Activated CD4-positive, alpha-beta T cell treated with anti-CD3 and anti-CD28 coated beads, Interleukin-2, amount 10 ng/mL, durations not matched to agents 7 days and 5 days (primary cell): ENCODE data around the gene CCNC. TPM values are rescaled to one million over a fixed set of nuclear protein-coding genes. Genes with fewer than 3 reads are reported as not detected.

Experiments used
- CTCF ChIA-PET: fragments of 350-600 bp; sonication (Branson Sonifier 250); formaldehyde crosslinking; loops from one replicate; lab custom pipeline; 2021; ENCODE audit warnings: antibody characterized with exemption; lab: Charles Lee
- POLR2A ChIA-PET: fragments of 350-600 bp; sonication (Branson Sonifier 250); formaldehyde crosslinking; loops from one replicate; lab custom pipeline; 2021; ENCODE audit warnings: antibody characterized with exemption; lab: Charles Lee
- DNase-seq: peaks from one replicate; pipeline ENCODE4 v3.0.0-alpha.2; 2020
- H3K27ac Mint-ChIP-seq: one replicate; pipeline ENCODE4 v1.8.0; 2021; ENCODE audit warnings: mild to moderate bottlenecking, moderate library complexity, mixed read lengths
- H3K27me3 Mint-ChIP-seq: one replicate; pipeline ENCODE4 v1.8.0; 2021; ENCODE audit warnings: mixed read lengths
- H3K36me3 Mint-ChIP-seq: one replicate; pipeline ENCODE4 v1.8.0; 2021; ENCODE audit warnings: low read depth, mixed read lengths
- H3K4me1 Mint-ChIP-seq: one replicate; pipeline ENCODE4 v1.8.0; 2021; ENCODE audit warnings: mixed read lengths
- H3K4me3 Mint-ChIP-seq: one replicate; pipeline ENCODE4 v1.8.0; 2021; ENCODE audit warnings: mild to moderate bottlenecking, moderate library complexity, mixed read lengths
- H3K9me3 Mint-ChIP-seq: one replicate; pipeline ENCODE4 v1.8.0; 2021; ENCODE audit warnings: mixed read lengths
- total RNA-seq, 2 experiments: library from RNA; stranded (reverse); gene quantifications; one replicate each; pipeline ENCODE4 v1.2.3, GENCODE V29; 2021

CCNC gene
- total RNA-seq, 2 experiments from 2014 or later, result 29.3 to 34.8 TPM

GRCh38 chr6:99559057-99559456 lies 9.4 kb downstream of the CCNC start:
- DNase-seq, result no peak
- CTCF ChIA-PET, result no interaction called here
- no peak overlapping the region for H3K27ac Mint-ChIP-seq
- H3K36me3 Mint-ChIP-seq, result peaks cover 36% of the 10 kb centered on the region
- POLR2A ChIA-PET, result no interaction called here
- H3K4me3 Mint-ChIP-seq, result no peak overlapping the region
- no peaks in the 10 kb centered on the region for H3K27me3 Mint-ChIP-seq
- peaks cover 2% of the 10 kb centered on the region for H3K4me1 Mint-ChIP-seq
- H3K9me3 Mint-ChIP-seq, result no peaks in the 10 kb centered on the region

GRCh38 chr6:99553888-99554287 lies 14.6 kb downstream of the CCNC start:
- no peak for DNase-seq
- Mint-ChIP-seq H3K9me3 (no peaks in the 10 kb centered on the region), H3K4me1 (no peaks in the 10 kb centered on the region), H3K27me3 (no peaks in the 10 kb centered on the region), H3K4me3 (no peak overlapping the region), H3K27ac (no peak overlapping the region), H3K36me3 (peaks cover 40% of the 10 kb centered on the region)
- ChIA-PET CTCF (no interaction called here), POLR2A (no interaction called here)

DNA sequence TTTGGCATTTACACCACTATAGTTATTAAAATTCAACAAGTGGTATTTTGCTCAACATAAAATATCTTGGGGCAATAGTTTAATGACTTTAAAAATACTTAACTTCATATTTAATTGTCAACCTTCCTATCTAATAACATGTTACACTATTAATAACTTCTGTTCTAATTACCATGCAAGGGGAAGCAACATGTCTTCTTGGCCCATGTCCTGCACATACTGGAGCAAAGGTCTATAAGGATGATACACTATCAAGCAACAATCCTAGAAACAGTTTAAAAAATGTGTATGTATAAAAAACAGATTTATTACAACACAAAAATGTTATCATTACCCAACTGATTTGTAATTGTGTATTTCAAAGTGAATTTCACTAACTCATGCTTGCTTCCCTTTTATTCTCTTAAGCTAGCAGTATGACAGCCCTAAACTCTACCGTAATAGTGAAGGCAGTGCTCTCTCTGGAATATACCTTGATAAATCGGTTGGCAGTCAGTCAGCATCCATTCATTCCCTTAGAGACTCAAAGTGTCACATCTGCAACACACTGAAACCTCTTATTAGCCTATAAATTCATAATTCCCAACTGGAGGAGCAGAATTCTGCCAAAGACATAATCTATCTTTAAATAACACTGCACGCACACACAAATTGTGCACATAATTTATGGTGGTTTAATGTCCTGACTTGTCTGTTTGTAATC lies 18.3 kb downstream of the CCNC start:
- Mint-ChIP-seq H3K27ac (no peak overlapping the region), H3K27me3 (no peaks in the 10 kb centered on the region), H3K36me3 (peaks cover 38% of the 10 kb centered on the region), H3K4me1 (no peaks in the 10 kb centered on the region), H3K4me3 (no peak overlapping the region), H3K9me3 (no peaks in the 10 kb centered on the region)
- DNase-seq, result no peak
- POLR2A ChIA-PET, result no interaction called here
- CTCF ChIA-PET, result interaction anchor here (0.7 kb wide), 1 partner anchor 14 kb away, joined by 3 read pairs; no protein-coding TSS in a partner anchor

DNA sequence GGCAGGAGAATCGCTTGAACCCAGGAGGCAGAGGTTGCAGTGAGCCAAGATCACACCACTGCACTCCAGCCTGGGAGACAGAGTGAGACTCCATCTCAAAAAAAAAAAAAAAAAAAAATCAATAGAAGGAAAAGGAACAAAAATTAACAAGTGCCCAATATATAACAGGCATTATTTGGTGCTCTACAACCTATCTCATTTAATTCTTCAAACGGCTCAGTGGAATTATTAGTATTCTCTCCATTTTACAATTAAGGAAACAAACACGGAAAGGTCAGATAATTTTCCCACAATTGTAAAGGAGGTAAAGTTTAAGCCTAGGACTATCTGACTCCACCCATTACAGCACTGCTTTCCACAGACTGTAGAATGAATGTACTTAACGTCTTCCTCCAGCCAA lies 19.8 kb downstream of the CCNC start:
- Mint-ChIP-seq H3K9me3 (no peaks in the 10 kb centered on the region), H3K36me3 (peaks cover 34% of the 10 kb centered on the region), H3K27ac (no peak overlapping the region), H3K4me1 (no peaks in the 10 kb centered on the region), H3K4me3 (no peak overlapping the region), H3K27me3 (no peaks in the 10 kb centered on the region)
- POLR2A ChIA-PET, result no interaction called here
- DNase-seq, result no peak
- CTCF ChIA-PET, result no interaction called here

DNA sequence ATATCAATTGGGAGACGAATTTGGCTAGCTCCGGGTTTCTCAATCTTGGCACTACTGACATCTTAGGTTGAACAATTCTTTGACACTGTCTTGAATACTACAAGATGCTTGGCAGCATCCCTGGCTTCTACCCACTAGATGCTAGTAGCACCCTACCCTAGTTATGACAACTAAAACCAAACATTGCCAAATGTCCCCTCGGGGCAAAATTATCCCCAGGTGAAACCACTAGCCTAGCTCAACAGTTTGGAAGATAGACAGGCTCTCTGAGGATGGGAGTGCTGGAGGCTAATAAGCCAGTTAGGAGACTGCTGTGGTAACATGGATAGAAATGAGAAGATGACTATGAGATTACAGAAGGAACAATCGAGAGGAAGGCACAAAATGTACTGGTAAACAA lies 20.9 kb downstream of the CCNC start:
- no peaks in the 10 kb centered on the region for H3K27me3 Mint-ChIP-seq
- no peak overlapping the region for H3K4me3 Mint-ChIP-seq
- H3K36me3 Mint-ChIP-seq, result peaks cover 38% of the 10 kb centered on the region
- no peak overlapping the region for H3K27ac Mint-ChIP-seq
- no peak for DNase-seq
- CTCF ChIA-PET, result interaction anchor here (0.5 to 1.3 kb wide), 3 partner anchors 15 to 658 kb away, joined by 3 to 4 read pairs (median 3); partner anchors contain the start of gene CCNC
- no peaks in the 10 kb centered on the region for H3K4me1 Mint-ChIP-seq
- no peaks in the 10 kb centered on the region for H3K9me3 Mint-ChIP-seq
- POLR2A ChIA-PET, result no interaction called here

GRCh38 chr6:99545442-99545841 lies 23.0 kb downstream of the CCNC start:
- Mint-ChIP-seq H3K36me3 (peaks cover 46% of the 10 kb centered on the region), H3K9me3 (no peaks in the 10 kb centered on the region), H3K27ac (no peak overlapping the region), H3K4me1 (no peaks in the 10 kb centered on the region), H3K4me3 (no peak overlapping the region), H3K27me3 (no peaks in the 10 kb centered on the region)
- no peak for DNase-seq
- ChIA-PET CTCF (no interaction called here), POLR2A (no interaction called here)

DNA sequence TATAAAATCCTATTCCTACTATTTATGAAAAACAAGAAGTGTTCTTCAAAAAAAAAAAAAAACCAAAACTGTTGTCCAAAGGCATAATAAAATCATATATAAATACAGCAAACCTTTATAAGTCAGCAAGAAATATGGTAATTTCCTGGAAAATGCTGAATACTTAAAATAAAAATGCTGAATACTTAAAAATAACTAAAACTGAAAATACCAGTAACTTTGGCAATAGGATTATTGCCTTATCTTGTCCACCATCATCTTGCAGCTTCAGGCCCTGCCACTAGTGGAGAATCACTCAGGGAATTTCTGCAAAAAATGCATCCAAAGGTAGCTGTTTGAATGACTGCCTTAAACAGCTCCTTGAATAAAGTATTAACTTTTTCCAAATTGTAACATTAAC lies 24.5 kb downstream of the CCNC start:
- no peaks in the 10 kb centered on the region for H3K27me3 Mint-ChIP-seq
- no peak overlapping the region for H3K27ac Mint-ChIP-seq
- H3K4me3 Mint-ChIP-seq, result no peak overlapping the region
- DNase-seq, result no peak
- ChIA-PET POLR2A (no interaction called here), CTCF (no interaction called here)
- no peaks in the 10 kb centered on the region for H3K9me3 Mint-ChIP-seq
- peaks cover 41% of the 10 kb centered on the region for H3K36me3 Mint-ChIP-seq
- no peaks in the 10 kb centered on the region for H3K4me1 Mint-ChIP-seq

- Mint-ChIP-seq H3K27ac (no peak overlapping the region), H3K4me1 (no peaks in the 10 kb centered on the region), H3K36me3 (peaks cover 11% of the 10 kb centered on the region), H3K4me3 (no peak overlapping the region), H3K9me3 (no peaks in the 10 kb centered on the region), H3K27me3 (no peaks in the 10 kb centered on the region)
- DNase-seq, result no peak
- POLR2A ChIA-PET, result no interaction called here
- CTCF ChIA-PET, result interaction anchor here (0.8 to 1.9 kb wide), 2 partner anchors 8 to 11 kb away, joined by 4 to 9 read pairs; no protein-coding TSS in a partner anchor
Measured at GRCh38 chr6:99530627-99531026, 37.8 kb downstream of the CCNC start.

GRCh38 chr6:99522531-99522930 lies 45.9 kb downstream of the CCNC start:
- peaks cover 3% of the 10 kb centered on the region for H3K27me3 Mint-ChIP-seq
- H3K36me3 Mint-ChIP-seq, result peaks cover 6% of the 10 kb centered on the region
- H3K4me3 Mint-ChIP-seq, result peak overlapping the region; percentile 13
- no peaks in the 10 kb centered on the region for H3K9me3 Mint-ChIP-seq
- ChIA-PET CTCF (interaction anchor here (1.1 to 1.7 kb wide), 3 partner anchors 9 to 16 kb away, joined by 3 to 4 read pairs (median 4); no protein-coding TSS in a partner anchor), POLR2A (interaction anchor here (0.6 kb wide), 1 partner anchor 108 kb away, joined by 3 read pairs; no protein-coding TSS in a partner anchor)
- peaks cover 23% of the 10 kb centered on the region for H3K4me1 Mint-ChIP-seq
- no peak overlapping the region for H3K27ac Mint-ChIP-seq
- no peak for DNase-seq

DNA sequence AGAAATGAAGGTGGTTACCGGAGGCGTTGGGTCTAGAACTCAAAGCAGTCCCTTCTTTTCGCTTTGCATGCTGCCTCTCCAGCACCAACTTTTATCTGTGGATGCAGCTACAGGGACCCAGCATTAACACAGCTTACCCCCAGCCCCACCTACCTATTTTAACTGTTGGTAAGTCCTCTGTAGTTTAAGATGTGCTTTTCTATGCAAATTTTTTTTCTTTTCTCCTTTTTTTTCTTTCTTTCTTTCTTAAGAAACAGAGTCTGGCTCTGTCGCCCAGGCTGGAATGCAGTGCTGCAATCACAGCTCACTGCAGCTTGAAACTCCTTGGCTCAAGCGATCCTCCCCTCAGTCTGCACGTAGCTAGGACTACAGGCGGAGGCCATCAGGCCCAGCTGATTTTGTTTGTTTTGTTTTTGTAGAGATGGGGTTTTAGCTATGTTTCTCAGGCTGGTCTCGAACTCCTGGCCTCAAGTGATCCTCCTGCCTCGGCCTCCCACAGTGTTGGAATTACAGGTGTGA lies 46.8 kb downstream of the CCNC start:
- DNase-seq, result no peak
- CTCF ChIA-PET, result interaction anchor here (0.6 to 1.7 kb wide), 6 partner anchors 9 to 103 kb away, joined by 3 to 6 read pairs (median 4); no protein-coding TSS in a partner anchor
- Mint-ChIP-seq H3K4me1 (peaks cover 23% of the 10 kb centered on the region), H3K27ac (peak overlapping the region; percentile 97), H3K27me3 (peaks cover 3% of the 10 kb centered on the region), H3K4me3 (peak overlapping the region; percentile 94), H3K9me3 (no peaks in the 10 kb centered on the region), H3K36me3 (peaks cover 4% of the 10 kb centered on the region)
- POLR2A ChIA-PET, result interaction anchor here (0.6 kb wide), 1 partner anchor 107 kb away, joined by 3 read pairs; no protein-coding TSS in a partner anchor

- Mint-ChIP-seq H3K4me3 (peak overlapping the region; percentile 94), H3K27ac (peak overlapping the region; percentile 97), H3K36me3 (peaks cover 4% of the 10 kb centered on the region), H3K4me1 (peaks cover 29% of the 10 kb centered on the region), H3K27me3 (peaks cover 7% of the 10 kb centered on the region), H3K9me3 (no peaks in the 10 kb centered on the region)
- DNase-seq, result peak; percentile 81
- ChIA-PET POLR2A (no interaction called here), CTCF (interaction anchor here (0.6 to 1.7 kb wide), 7 partner anchors 9 to 102 kb away, joined by 3 to 6 read pairs (median 3); no protein-coding TSS in a partner anchor)
Measured at GRCh38 chr6:99520855-99521632, 47.4 kb downstream of the CCNC start.

DNA sequence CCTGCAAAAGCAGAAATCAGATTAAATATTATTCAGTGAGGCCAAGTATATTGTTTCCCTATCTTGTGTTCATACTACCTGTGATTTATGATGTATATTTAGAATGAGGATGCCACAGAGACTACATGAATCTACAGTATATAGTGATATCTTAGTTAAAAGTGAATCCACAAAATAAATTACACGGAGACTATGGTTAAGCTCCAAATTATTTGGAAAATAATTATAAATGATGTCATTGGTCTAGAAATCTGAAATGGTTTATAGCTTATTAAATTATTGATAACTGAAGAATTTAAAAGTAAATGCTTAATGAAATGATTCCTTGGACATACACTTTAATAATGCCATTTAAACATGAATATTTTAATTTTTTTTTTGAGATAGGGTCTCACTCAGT lies 49.0 kb downstream of the CCNC start:
- CTCF ChIA-PET, result interaction anchor here (1.4 to 1.5 kb wide), 2 partner anchors 9 to 12 kb away, joined by 5 to 9 read pairs; no protein-coding TSS in a partner anchor
- peaks cover 31% of the 10 kb centered on the region for H3K4me1 Mint-ChIP-seq
- H3K4me3 Mint-ChIP-seq, result no peak overlapping the region
- POLR2A ChIA-PET, result no interaction called here
- H3K36me3 Mint-ChIP-seq, result peaks cover 3% of the 10 kb centered on the region
- H3K27ac Mint-ChIP-seq, result no peak overlapping the region
- no peak for DNase-seq
- peaks cover 8% of the 10 kb centered on the region for H3K27me3 Mint-ChIP-seq
- no peaks in the 10 kb centered on the region for H3K9me3 Mint-ChIP-seq
